Neural crest cell (in vitro differentiated cells): ENCODE measurements around the gene EIF1AY. TPM values are rescaled to one million over a fixed set of nuclear protein-coding genes. Genes with fewer than 3 reads are reported as not detected.

Experiments
- DNase-seq: peaks from one replicate; pipeline ENCODE4 v3.0.0; 2021; ENCODE audit warnings: low read depth, mixed read lengths, low spot score
- H3K27ac Mint-ChIP-seq: one replicate; pipeline ENCODE4 v1.8.0; 2021; ENCODE audit warnings: mild to moderate bottlenecking, mixed read lengths; ENCODE audit not compliant: unreplicated experiment
- H3K27me3 Mint-ChIP-seq: 2 replicates; pipeline ENCODE4 v1.8.0; 2021; ENCODE audit warnings: low read depth, mild to moderate bottlenecking, mixed read lengths
- H3K36me3 Mint-ChIP-seq: 2 replicates; pipeline ENCODE4 v1.8.0; 2021; ENCODE audit warnings: low read depth, mild to moderate bottlenecking, mixed read lengths
- H3K4me1 Mint-ChIP-seq: 2 replicates; pipeline ENCODE4 v1.8.0; 2021; ENCODE audit warnings: mixed read lengths
- H3K4me3 Mint-ChIP-seq: one replicate; pipeline ENCODE4 v1.8.0; 2021; ENCODE audit warnings: mild to moderate bottlenecking, mixed read lengths
- H3K9me3 Mint-ChIP-seq: 2 replicates; pipeline ENCODE4 v1.8.0; 2021; ENCODE audit warnings: mixed read lengths
- CTCF ChIP-seq: fragments of 200-600 bp; sonication (generic); conservative IDR thresholded peaks from 2 replicates; pipeline ENCODE4 v1.5.0; 2021; ENCODE audit warnings: antibody characterized with exemption, mild to moderate bottlenecking
- long read RNA-seq: library from polyadenylated mRNA; unstranded; transcript quantifications from one replicate; pipeline ENCODE4 v2.0.0, GENCODE V29; 2020
- total RNA-seq: library from RNA; stranded (reverse); gene quantifications from 2 replicates; pipeline ENCODE4 v1.2.1, GENCODE V29; 2021

Gene EIF1AY, protein sequence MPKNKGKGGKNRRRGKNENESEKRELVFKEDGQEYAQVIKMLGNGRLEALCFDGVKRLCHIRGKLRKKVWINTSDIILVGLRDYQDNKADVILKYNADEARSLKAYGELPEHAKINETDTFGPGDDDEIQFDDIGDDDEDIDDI
- total RNA-seq: not detected in 2 replicates
- long read RNA-seq: 0 reads

DNA sequence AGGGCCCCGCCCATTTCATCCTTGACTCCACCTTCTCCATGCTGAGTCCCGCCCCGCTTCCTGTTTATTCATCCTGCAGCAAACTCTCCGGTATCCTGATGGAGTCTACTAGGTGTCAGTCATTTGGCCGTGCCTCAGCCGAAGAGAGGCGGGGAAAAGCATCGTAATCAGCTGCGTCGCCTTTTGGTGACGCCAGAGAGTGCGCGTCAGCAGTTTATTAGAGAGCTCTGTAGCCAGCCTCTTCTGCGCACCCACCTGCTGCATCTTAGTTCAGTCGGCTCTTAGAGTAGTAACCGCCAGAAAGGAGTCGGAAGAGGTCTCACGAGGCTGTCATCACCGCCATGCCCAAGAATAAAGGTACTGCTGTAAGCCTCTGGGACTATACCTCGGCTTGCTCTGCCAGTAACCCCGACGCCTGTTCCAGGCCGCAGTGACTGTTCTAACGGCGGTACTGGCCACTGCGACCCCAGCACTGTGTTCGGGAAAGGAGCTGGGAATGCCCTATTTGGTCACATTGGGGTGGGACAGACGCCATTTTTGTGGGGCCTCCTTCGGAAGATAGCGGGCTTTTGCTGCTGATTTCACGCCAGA is at the start of gene EIF1AY:
TSS of gene EIF1AY (plus strand) at position 246 of the 591 bp plus-strand sequence. CDS start at position 342, 96 bp downstream.
- no peak within 1 kb of the TSS for H3K27ac Mint-ChIP-seq
- no peak within 1 kb of the TSS for H3K4me3 Mint-ChIP-seq

DNA sequence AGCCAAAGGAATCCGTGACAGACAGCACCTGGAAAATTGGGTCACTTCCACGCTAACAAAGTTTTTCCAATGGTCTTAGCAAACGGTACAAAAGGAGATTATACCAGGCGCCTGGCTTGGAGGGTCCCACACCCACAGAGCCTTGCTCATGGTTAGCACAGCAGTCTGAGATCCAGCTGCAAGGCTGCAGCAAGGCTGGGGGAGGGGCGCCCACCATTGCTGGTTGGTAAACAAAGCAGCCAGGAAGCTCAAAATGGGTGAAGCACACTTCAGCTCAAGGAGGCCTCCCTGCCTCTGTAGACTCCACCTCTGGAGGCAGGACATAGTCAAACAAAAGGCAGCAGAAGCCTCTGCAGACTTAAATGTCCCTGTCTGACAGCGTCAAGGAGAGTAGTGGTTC is 47.1 kb upstream of the EIF1AY start:
- no peak overlapping the region for H3K27ac Mint-ChIP-seq

More for the DNA sequence above, at the start of gene EIF1AY:
- DNase-seq: no peak
- Mint-ChIP-seq H3K9me3 (no peaks in the 10 kb centered on the region), H3K4me1 (no peaks in the 10 kb centered on the region), H3K36me3 (no peaks in the 10 kb centered on the region), H3K27me3 (no peaks in the 10 kb centered on the region)
- no peak for TF ChIP-seq CTCF

GRCh38 chrY:20538186-20538585 is 37.4 kb upstream of the EIF1AY start:
- Mint-ChIP-seq H3K9me3 (no peaks in the 10 kb centered on the region), H3K4me1 (no peaks in the 10 kb centered on the region), H3K27ac (no peak overlapping the region), H3K36me3 (no peaks in the 10 kb centered on the region), H3K27me3 (no peaks in the 10 kb centered on the region), H3K4me3 (no peak overlapping the region)
- TF ChIP-seq CTCF: no peak
- DNase-seq: no peak

More for the DNA sequence above, 47.1 kb upstream of the EIF1AY start:
- Mint-ChIP-seq H3K4me3 (no peak overlapping the region), H3K36me3 (no peaks in the 10 kb centered on the region), H3K9me3 (no peaks in the 10 kb centered on the region), H3K27me3 (no peaks in the 10 kb centered on the region), H3K4me1 (no peaks in the 10 kb centered on the region)
- DNase-seq: no peak
- TF ChIP-seq CTCF: no peak

DNA sequence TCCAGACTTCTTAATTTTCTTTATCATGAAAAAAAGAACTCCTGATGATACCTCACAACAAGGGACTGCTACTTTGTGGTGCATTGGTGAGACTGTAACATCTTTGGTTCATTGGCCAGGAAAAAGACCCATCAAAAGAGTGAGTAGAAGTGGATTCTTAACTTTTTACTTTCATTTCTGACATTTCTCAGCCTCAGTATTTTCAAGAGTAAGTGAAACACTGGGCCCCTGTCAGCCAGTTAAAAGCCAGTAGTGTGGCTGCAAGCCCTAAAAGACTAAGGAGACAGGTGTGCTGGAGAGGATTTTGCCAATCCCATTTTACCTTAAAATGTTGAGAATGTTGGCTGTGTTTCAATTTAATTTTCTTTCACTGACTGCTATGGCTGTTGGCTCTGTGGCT is 36.6 kb upstream of the EIF1AY start:
- no peak for TF ChIP-seq CTCF
- Mint-ChIP-seq H3K27me3 (no peaks in the 10 kb centered on the region), H3K27ac (no peak overlapping the region), H3K9me3 (no peaks in the 10 kb centered on the region), H3K4me1 (no peaks in the 10 kb centered on the region), H3K4me3 (no peak overlapping the region), H3K36me3 (no peaks in the 10 kb centered on the region)
- DNase-seq: no peak

DNA sequence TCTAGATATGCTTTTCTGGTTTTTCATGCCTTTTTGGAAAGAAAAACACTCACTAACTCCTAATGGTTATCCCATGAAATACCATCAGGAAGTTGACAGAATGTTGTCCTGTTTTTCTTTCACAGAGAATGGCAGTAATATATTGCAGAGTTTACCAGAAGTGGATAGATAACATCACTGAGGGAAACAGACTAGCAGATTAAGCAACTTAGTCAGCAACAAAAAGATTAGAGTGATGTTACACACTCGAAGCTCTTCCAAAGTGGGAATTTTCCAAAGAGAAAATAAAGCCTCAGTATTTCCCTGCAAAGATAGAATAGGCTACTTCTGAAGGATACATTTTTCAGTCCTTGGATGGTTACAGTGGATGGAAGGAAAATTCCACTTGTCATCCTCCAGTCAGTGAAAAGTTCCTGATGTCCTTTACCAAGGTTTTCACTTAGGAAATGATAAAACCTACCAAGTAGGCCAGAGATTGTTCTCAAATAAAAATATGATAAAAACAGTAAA is 31.1 kb upstream of the EIF1AY start:
- Mint-ChIP-seq H3K4me1 (no peaks in the 10 kb centered on the region), H3K4me3 (no peak overlapping the region), H3K9me3 (no peaks in the 10 kb centered on the region), H3K27me3 (no peaks in the 10 kb centered on the region), H3K36me3 (no peaks in the 10 kb centered on the region), H3K27ac (no peak overlapping the region)
- no peak for DNase-seq
- TF ChIP-seq CTCF: no peak
